Measurements from ENCODE around the gene PHF10.

- TF ChIP-seq CTCF (IDR thresholded peaks at IDR 0.05) (no peak), POLR2A (IDR thresholded peaks at IDR 0.05) (no peak)
Measured at GRCh38 chr6:169677096-169677495, 47.2 kb downstream of the PHF10 start.

Measured in lower leg skin (tissue), 3 donors.